Astrocyte (in vitro differentiated cells and primary cell): ENCODE data around the gene CNOT3.

ENCODE experiments used
- CTCF ChIP-seq: IDR thresholded peaks from 2 replicates; pipeline ENCODE4 v1.5.1; 2011; ENCODE audit warnings: low read depth, mild to moderate bottlenecking, inconsistent platforms, low read length, moderate library complexity; ENCODE audit not compliant: insufficient read depth
- EZH2 ChIP-seq: IDR thresholded peaks from 2 replicates; pipeline ENCODE4 v1.6.1; 2012; ENCODE audit warnings: mild to moderate bottlenecking, low read length, inconsistent platforms; ENCODE audit not compliant: insufficient read depth

DNA sequence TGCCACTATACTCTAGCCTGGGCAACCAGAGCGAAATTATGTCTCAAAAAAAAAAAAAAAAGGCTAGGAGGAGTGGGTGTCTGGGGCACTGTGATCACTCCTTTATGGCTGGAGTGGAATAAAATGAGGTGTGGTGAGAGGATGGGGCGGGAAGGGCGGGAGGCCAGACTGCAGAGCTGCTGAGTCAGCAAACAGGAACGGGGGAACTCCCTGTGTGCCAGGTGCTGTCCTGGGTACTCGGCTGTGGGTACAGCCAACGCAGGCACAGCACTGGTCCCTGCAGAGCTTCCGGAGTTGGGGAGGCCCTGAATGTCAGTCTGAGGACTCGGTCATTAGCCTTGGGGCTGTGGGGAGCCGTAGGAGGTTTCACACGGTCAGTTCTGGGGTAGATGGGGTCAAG is 16.3 kb upstream of the CNOT3 start:
- TF ChIP-seq EZH2 (no peak), CTCF (no peak)
